ENCODE data around the gene MLLT1. TPM values are rescaled to one million over a fixed set of nuclear protein-coding genes. Genes with fewer than 3 reads are reported as not detected.

Gene MLLT1
- total and polyA plus RNA-seq, 10 of the 15 experiments (the other 5 are each of a cell fraction or from before 2014, with no cell fraction given): 0.16 to 61.1 (median 8.5) TPM

GRCh38 chr19:6215701-6216235 is 64.0 kb downstream of the MLLT1 start:
- Histone ChIP-seq H3K36me3 (ENCODE audit: control insufficient read depth in 2 of 2, insufficient read depth in 2 of 2, low read length in 1 of 2) (peaks cover 4 to 12% of the 10 kb centered on the region in 2 experiments; a peak in 3 of 4 replicates), H3K4me2 (ENCODE audit: control insufficient read depth, insufficient read depth) (no peak overlapping the region), H3K4me1 (ENCODE audit: control insufficient read depth, insufficient read depth, low read length) (no peaks in the 10 kb centered on the region), H3K9me3 (replicated peaks; ENCODE audit: control insufficient read depth, insufficient read depth, low read length) (no peaks in the 10 kb centered on the region), H4K20me1 (ENCODE audit: control insufficient read depth, insufficient read depth) (no peaks in the 10 kb centered on the region), H3K79me2 (ENCODE audit: control insufficient read depth, insufficient read depth, low read length) (no peaks in the 10 kb centered on the region), H3K27ac (ENCODE audit: control insufficient read depth, insufficient read depth) (no peak overlapping the region), H3K27me3 (replicated peaks in 1 of 2; ENCODE audit: control insufficient read depth in 2 of 2, insufficient read depth in 2 of 2, low read length in 1 of 2) (no peaks in the 10 kb centered on the region), H2AFZ (ENCODE audit: control insufficient read depth, low read depth, low read length) (no peak overlapping the region), H3K4me3 (no peak overlapping the region), H3K9ac (ENCODE audit: control insufficient read depth, insufficient read depth, low read length) (no peak overlapping the region)
- intact Hi-C loops (cut with micrococcal nuclease; ENCODE audit: unreplicated experiment): no loop called here
- BruUV-seq (replicated peaks): no TSS peak
- RAD21 ChIA-PET (ENCODE audit: unreplicated experiment): no interaction called here
- SMC1A ChIA-PET (ENCODE audit: uncharacterized antibody, unreplicated experiment): no interaction called here
- TF ChIP-seq PAX8 (IDR thresholded peaks at IDR 0.05) (no peak), ZNF274 (IDR thresholded peaks at IDR 0.05; ENCODE audit: insufficient read depth, insufficient read length) (no peak), YBX1 (IDR thresholded peaks at IDR 0.05) (no peak), KDM1A (IDR thresholded peaks at IDR 0.05; ENCODE audit: borderline replicate concordance) (no peak), MYB (IDR thresholded peaks at IDR 0.05; ENCODE audit: borderline replicate concordance, low read depth, low read length) (no peak), POLR2AphosphoS2 (IDR thresholded peaks at IDR 0.05; ENCODE audit: low read depth, low read length) (no peak), RCOR1 (conservative IDR thresholded peaks at IDR 0.05; ENCODE audit: low read depth, low read length) (no peak), EZH2 (IDR thresholded peaks at IDR 0.05; ENCODE audit: borderline replicate concordance, control insufficient read depth, low read depth, low read length) (no peak), SMC3 (IDR thresholded peaks at IDR 0.05; ENCODE audit: borderline replicate concordance, low read length) (no peak), PAX5 (IDR thresholded peaks at IDR 0.05; ENCODE audit: borderline replicate concordance, low read depth, low read length) (no peak), FOS (IDR thresholded peaks at IDR 0.05; ENCODE audit: borderline replicate concordance, extremely low read depth, insufficient read length) (no peak), YY1 (IDR thresholded peaks at IDR 0.05; ENCODE audit: low read depth, low read length) (no peak), KLF5 (IDR thresholded peaks at IDR 0.05; ENCODE audit: partially characterized antibody) (no peak), ZSCAN29 (IDR thresholded peaks at IDR 0.05) (no peak), SUPT20H (IDR thresholded peaks at IDR 0.05; ENCODE audit: borderline replicate concordance, control insufficient read depth, low read depth, low read length) (no peak), FOXK2 (IDR thresholded peaks at IDR 0.05) (no peak), CHD2 (IDR thresholded peaks at IDR 0.05; ENCODE audit: borderline replicate concordance, low read depth, low read length) (no peak)
- TF ChIP-seq, protein P1, sequence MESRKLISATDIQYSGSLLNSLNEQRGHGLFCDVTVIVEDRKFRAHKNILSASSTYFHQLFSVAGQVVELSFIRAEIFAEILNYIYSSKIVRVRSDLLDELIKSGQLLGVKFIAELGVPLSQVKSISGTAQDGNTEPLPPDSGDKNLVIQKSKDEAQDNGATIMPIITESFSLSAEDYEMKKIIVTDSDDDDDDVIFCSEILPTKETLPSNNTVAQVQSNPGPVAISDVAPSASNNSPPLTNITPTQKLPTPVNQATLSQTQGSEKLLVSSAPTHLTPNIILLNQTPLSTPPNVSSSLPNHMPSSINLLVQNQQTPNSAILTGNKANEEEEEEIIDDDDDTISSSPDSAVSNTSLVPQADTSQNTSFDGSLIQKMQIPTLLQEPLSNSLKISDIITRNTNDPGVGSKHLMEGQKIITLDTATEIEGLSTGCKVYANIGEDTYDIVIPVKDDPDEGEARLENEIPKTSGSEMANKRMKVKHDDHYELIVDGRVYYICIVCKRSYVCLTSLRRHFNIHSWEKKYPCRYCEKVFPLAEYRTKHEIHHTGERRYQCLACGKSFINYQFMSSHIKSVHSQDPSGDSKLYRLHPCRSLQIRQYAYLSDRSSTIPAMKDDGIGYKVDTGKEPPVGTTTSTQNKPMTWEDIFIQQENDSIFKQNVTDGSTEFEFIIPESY (IDR thresholded peaks at IDR 0.05): no peak
- ATAC-seq: no peak
- POLR2A ChIA-PET: no interaction called here
- WGBS (ENCODE audit: insufficient coverage, insufficient replicate concordance, low lambda C conversion rate, missing lambda C conversion rate): 96% methylated on average over 14 of the region's 15 CpGs
- CTCF ChIA-PET: no interaction called here
- FAIRE-seq: no peak
- in situ Hi-C loops (cut with MboI): no loop called here
- DNase-seq (ENCODE audit: low read depth, low spot score): no peak
